Stimulated activated CD8-positive, alpha-beta memory T cell treated with anti-CD3 and anti-CD28 coated beads, Interleukin-15, amount 100 ng/mL, for 24 hours (primary cell): ENCODE results near the gene OR5I1.
"Not testable (repeated sequence)": the region's sequence is repeated elsewhere in the genome, so short reads cannot be mapped to it uniquely, and the experiment has no call there.

Source experiments
- DNase-seq: peaks from one replicate; pipeline ENCODE4 v3.0.0-alpha.2; 2020; ENCODE audit warnings: low read depth

The OR5I1 gene

GRCh38 chr11:55936300-55936699 lies at the start of gene OR5I1:
Gene OR5I1, minus strand, starts transcription at chr11:55936400. Its CDS starts 0 bp downstream, at chr11:55936400.
- DNase-seq: no peak

DNA sequence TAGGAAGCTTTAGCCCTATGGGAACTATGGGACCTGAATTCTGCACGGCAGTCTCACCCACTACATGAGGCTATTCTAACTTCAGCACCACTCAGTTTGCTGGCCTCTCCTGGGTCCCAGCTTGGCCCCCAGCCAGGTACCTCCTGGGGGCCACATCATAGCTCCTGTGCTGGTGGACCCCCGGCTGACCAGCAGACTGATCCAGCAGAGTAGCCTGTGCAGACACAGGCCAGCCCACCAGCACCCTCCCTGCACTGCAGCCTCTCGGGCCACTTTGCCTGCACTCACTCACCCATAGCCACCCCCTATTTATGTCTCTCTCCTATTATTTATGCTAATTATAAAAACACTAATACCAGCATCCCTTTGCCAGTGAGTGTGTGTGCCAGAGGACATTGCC lies 34.7 kb upstream of the OR5I1 start:
- no peak for DNase-seq

DNA sequence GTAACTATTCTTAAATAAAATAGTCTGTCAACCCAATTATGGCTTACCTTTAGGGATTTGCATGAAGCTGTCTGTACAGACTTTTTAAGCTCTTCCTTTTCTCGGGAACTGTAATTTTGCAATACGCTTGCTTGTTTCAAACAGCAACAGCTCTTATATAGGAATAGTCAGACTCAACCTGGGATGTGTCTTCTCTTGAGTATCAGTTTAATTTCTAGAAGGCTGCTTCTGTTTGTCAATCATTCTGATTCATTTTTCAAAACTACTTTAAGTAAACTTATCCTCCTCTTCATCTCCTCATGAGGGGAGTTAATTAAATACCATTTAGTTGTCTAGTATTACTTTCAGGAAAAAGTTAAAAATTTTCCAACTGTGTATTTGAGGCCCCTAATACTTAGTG lies 33.6 kb upstream of the OR5I1 start, which contains the start of gene OR10AG1:
OR10AG1 (minus strand) TSS at position 101 of the 400 bp plus-strand sequence; CDS start at position 63, 38 bp downstream.
- no peak for DNase-seq

GRCh38 chr11:55967914-55968313 lies 31.7 kb upstream of the OR5I1 start:
- no peak for DNase-seq

DNA sequence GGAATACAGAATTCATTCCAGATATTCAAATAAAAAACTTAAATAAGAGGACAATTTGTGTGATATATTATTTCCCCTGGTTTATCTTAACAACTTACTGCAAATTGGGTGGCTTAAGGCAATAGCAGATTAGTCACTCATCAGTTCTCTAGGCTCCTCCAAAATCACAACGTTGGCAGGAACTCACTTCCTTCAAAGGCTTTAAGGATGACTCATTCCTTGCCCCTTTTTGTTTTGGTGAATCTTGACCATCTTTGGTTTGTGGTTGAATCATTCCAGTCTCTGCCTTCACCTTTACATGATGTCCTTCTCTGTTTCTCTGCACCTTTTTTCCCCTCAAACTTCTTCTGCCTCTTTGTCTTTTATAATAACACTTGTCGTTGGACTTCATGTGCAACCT lies 30.2 kb upstream of the OR5I1 start:
- no peak for DNase-seq

- no peak for DNase-seq
Measured at GRCh38 chr11:55956521-55956920, 20.3 kb upstream of the OR5I1 start.

GRCh38 chr11:55949330-55949729 lies 13.1 kb upstream of the OR5I1 start:
- DNase-seq: no peak

- DNase-seq: no peak
Measured at GRCh38 chr11:55942785-55943392, 6.7 kb upstream of the OR5I1 start.

- DNase-seq: no peak
Measured at GRCh38 chr11:55920537-55920936, 15.7 kb downstream of the OR5I1 start.

DNA sequence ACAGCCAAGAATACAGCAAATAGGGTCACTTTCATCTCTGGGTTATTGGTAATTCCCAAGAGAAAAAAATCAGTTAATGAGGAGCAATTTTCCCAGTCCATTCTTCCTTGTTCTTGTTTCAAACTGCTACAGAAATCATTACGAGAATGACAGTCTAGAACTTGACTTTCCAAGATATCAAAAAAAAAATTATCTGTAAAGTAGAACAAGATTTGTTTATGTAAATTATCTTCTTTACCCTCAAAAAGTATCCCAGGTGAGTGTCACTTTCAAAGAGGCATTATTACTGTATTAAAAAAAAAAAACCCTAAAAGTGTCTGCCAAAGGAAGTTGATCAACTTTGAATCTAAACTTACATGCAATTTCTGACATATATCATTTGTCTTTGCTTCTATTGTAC lies 21.7 kb downstream of the OR5I1 start, which contains the start of gene OR5W2:
OR5W2 (minus strand) TSS at position 101 of the 400 bp plus-strand sequence; CDS start at position 101, 0 bp downstream.
- DNase-seq: no peak

- no peak for DNase-seq
Measured at GRCh38 chr11:55902308-55902707, 33.9 kb downstream of the OR5I1 start.

GRCh38 chr11:55895216-55895615 lies 41.0 kb downstream of the OR5I1 start:
- no peak for DNase-seq

DNA sequence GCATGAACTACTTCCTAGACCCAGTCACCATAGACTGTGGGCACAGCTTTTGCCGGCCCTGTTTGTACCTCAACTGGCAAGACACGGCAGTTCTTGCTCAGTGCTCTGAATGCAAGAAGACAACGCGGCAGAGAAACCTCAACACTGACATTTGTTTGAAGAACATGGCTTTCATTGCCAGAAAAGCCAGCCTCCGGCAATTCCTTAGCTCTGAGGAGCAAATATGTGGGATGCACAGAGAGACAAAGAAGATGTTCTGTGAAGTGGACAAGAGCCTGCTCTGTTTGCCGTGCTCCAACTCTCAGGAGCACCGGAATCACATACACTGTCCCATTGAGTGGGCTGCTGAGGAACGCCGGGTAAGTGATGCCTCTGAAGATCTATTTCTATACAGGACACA lies 50.7 kb downstream of the OR5I1 start:
- DNase-seq: not testable (repeated sequence)
